Measurements from ENCODE around the gene IL7R.
"Not testable (repeated sequence)": the region's sequence is repeated elsewhere in the genome, so short reads cannot be mapped to it uniquely, and the experiment has no call there.

Gene IL7R

DNA sequence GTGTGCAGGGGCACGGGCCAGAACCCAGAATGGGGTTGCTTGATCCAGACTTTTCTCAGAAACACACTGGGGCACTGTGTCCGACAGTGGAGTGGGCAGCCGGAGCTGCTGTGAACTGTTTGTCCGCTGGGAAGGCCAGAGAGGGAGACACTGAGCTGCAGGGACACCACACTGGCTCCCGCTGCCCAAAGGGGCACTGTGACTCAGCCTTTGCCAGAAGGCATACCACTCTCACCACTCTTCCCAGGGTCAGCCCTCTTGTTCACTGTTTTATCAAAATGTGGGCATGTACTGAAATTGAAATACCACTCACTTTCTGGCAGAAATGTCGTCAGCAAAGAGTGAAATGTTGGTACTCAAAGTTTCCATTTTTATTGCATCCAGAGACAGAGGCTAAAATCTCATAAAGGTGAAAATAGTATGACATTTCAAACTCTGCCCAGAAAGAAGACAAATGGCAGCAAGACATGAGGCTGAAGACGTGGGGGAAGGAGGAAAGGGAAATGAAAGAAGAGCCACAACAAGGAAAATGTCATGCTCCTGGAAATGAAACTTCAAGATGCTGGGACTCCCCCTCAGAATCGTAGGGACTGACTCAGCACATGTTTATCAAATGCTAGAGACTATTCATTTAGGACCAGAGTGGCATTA is 4.5 kb upstream of the IL7R start:
- H3K4me3 ChIP-seq (ENCODE audit: low read depth, low read length) = no peak overlapping the region
- DNase-seq (ENCODE audit: low read depth) = no peak
- TF ChIP-seq CTCF (IDR thresholded peaks at IDR 0.05; ENCODE audit: control insufficient read depth, extremely low read depth, insufficient read depth) = no peak

DNA sequence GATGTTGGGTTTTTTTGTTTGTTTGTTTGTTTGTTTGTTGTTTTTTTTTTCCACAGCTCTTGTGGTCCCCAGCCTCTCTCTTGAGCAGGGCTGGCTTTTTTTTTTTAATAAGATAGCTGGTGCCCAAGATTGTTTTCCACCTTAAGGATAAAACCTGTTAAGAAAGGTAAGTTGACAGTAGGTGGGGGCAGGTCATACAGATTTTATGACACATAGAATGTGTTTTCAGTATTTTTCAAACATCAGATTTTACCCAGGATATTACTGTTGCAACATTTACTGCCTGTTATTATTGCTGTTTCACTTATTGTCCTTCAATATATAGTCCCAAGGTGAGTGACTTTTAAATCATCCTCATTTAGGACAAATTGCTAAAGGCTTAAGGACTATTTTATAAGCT is 3.9 kb upstream of the IL7R start:
- DNase-seq (ENCODE audit: low read depth) = no peak
- H3K4me3 ChIP-seq (ENCODE audit: low read depth, low read length) = no peak overlapping the region
- TF ChIP-seq CTCF (IDR thresholded peaks at IDR 0.05; ENCODE audit: control insufficient read depth, extremely low read depth, insufficient read depth) = no peak

DNA sequence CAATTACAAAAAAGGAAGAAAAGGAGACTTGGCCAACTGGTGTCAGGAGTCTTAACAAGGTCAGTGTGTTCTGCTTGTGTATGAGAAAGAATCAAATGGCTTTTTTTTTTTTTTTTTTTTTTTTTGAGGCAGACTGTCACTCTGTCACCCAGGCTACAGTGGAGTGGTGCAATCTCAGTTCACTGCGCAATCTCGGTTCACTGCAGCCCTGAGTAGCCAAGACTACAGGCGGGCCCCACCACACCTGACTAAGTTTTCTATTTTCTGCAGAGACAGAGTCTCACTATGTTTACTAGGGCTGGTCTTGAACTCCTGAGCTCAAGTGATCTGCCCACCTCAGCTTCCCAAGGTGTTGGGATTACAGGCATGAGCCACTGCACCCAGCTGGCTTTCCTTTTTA is 3.1 kb upstream of the IL7R start:
- TF ChIP-seq CTCF (IDR thresholded peaks at IDR 0.05; ENCODE audit: control insufficient read depth, extremely low read depth, insufficient read depth) = no peak
- no peak overlapping the region for H3K4me3 ChIP-seq (ENCODE audit: low read depth, low read length)
- DNase-seq (ENCODE audit: low read depth) = no peak

DNA sequence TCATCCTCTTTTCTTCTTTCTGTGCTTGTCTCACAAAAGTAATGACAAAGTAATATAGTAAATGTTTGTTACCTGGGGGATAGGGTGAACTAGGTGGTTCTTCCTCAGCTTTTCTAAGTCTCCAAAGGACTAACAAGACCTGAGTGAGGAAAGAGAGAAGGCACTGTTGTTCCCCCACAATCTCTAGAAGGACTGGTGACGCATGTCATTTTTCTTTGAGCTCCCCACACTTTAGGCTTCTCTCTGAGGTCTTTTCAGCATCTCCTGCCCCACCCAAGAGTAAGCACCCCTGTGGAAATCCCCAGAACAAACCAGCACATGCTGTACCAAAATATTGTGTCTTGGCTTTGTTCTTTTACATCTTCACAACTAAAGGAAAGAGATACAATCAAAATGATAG is 2.4 kb upstream of the IL7R start:
- no peak for DNase-seq (ENCODE audit: low read depth)
- no peak overlapping the region for H3K4me3 ChIP-seq (ENCODE audit: low read depth, low read length)
- no peak for TF ChIP-seq CTCF (IDR thresholded peaks at IDR 0.05; ENCODE audit: control insufficient read depth, extremely low read depth, insufficient read depth)

- no peak for TF ChIP-seq CTCF (IDR thresholded peaks at IDR 0.05; ENCODE audit: control insufficient read depth, extremely low read depth, insufficient read depth)
- H3K4me3 ChIP-seq (ENCODE audit: low read depth, low read length) = no peak overlapping the region
- no peak for DNase-seq (ENCODE audit: low read depth)
These were observed 1.5 kb upstream of the IL7R start for GRCh38 chr5:35855187-35855586.

GRCh38 chr5:35856186-35856764 is 416 bp upstream of the IL7R start:
- not testable (repeated sequence) for H3K4me3 ChIP-seq (ENCODE audit: low read depth, low read length); DNase-seq (ENCODE audit: low read depth)

- H3K4me3 ChIP-seq (ENCODE audit: low read depth, low read length) = no peak overlapping the region
These were observed 1.0 kb downstream of the IL7R start for GRCh38 chr5:35857606-35858205.

More at GRCh38 chr5:35857606-35858205, 1.0 kb downstream of the IL7R start:
- no peak for DNase-seq (ENCODE audit: low read depth)
- TF ChIP-seq CTCF (IDR thresholded peaks at IDR 0.05; ENCODE audit: control insufficient read depth, extremely low read depth, insufficient read depth) = no peak
